ENCODE measurements around the gene RIMS4. TPM values are rescaled to one million over a fixed set of nuclear protein-coding genes. Genes with fewer than 3 reads are reported as not detected.

Gene RIMS4
- total and polyA plus RNA-seq, 2 of the 13 experiments (the other 11 are each of a cell fraction or from before 2014, with no cell fraction given): 0.01 to 0.07 TPM

DNA sequence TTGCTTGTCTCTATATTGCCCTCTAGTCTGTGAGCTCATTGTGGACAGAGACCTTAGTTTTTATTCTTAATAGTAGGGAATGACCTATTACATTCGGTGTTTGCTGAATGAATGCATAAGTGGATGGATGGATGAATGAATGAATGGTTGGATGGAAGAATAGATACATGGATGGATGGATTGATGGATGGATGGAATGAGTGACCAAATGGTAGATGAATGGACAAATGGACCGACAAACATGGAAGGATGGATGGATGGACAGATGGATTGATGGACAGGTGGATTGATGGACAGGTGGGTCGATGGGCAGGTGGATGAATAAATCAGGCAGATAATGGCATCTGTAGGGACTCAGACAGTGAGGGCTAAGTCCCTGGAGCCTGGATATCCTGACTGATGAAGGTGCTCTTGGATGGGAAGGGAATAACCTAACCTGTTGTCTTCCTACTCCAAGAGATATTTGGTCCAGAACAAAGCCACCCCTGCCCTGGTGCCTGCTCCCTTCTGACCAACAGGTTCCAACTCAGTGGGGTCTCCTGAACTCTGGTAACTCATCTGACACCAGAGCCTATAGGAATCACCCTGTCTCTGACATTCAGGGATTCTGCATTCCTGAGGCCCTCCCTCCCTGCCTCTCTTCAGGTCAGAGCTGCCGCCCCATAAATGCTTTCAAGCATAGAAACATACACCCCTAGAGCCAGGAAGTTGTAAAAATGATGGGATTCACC, 104.8 kb downstream of the RIMS4 start:
- no peak overlapping the region for H3K9ac ChIP-seq (ENCODE audit: insufficient read depth, low read depth, low read length)
- POLR2A ChIA-PET: no interaction called here

DNA sequence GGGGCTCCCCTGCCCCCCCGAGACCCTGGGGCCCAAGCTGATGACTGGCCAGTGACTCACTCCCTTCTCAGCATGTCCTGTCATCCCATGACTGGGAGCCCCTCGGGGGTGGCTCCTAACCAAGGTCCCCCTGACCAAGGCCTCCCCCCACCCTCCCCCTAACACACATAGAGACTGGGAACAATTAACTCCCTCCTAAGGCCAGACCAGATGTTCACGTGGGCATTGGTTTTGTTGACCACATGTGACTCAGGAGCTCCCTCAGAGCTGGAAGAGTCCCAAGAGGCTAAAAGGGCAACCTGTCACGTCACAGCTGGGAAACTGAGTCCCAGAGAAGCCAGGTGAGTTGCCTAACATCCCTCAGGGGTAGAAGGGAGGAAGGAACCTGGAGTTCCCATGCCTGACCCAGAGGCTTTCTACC, 105.8 kb downstream of the RIMS4 start:
- FAIRE-seq (no peak), DNase-seq (ENCODE audit: low spot score) (no peak), ATAC-seq (no peak)
- Histone ChIP-seq H3K27me3 (ENCODE audit: control insufficient read depth in 1 of 2, insufficient read depth in 2 of 2, low read length in 2 of 2) (peaks cover 6 to 37% of the 10 kb centered on the region in 2 experiments; a peak in 3 of 5 replicates), H3K9me3 (ENCODE audit: low read length) (no peaks in the 10 kb centered on the region), H3K79me2 (ENCODE audit: insufficient read depth, low read length) (no peaks in the 10 kb centered on the region), H3K4me1 (ENCODE audit: insufficient read depth, low read length) (peaks cover 8% of the 10 kb centered on the region; the same call in 1 of the 2 replicates), H4K20me1 (ENCODE audit: insufficient read depth, low read length) (no peaks in the 10 kb centered on the region), H3K4me3 (replicated peaks in 1 of 3; ENCODE audit: insufficient read depth in 1 of 3, low read depth in 2 of 3, low read length in 3 of 3) (no peak overlapping the region), H3K27ac (ENCODE audit: extremely low read length, insufficient read depth, low read length) (no peak overlapping the region), H3K36me3 (replicated peaks in 1 of 2; ENCODE audit: control insufficient read depth in 1 of 2, insufficient read depth in 2 of 2, low read length in 2 of 2) (no peaks in the 10 kb centered on the region), H2AFZ (ENCODE audit: low read length) (no peak overlapping the region), H3K9ac (ENCODE audit: insufficient read depth, low read depth, low read length) (no peak overlapping the region), H3K4me2 (ENCODE audit: low read depth, low read length) (no peak overlapping the region)
- intact Hi-C loops (cut with micrococcal nuclease; ENCODE audit: unreplicated experiment) (no loop called here), in situ Hi-C loops (cut with HindIII; ENCODE audit: extremely low pct_ligation_motif_present, low pct_unique_long_range_greater_than_20kb) (no loop called here)
- ChIA-PET POLR2A (no interaction called here), CTCF (ENCODE audit: low intra/inter-chr PET ratio, low total read pairs) (no interaction called here)
- no TSS peak for BruUV-seq (replicated peaks)
- WGBS (ENCODE audit: low lambda C conversion rate): 0% methylated on average over 3 of the region's 4 CpGs
- TF ChIP-seq, protein P1, sequence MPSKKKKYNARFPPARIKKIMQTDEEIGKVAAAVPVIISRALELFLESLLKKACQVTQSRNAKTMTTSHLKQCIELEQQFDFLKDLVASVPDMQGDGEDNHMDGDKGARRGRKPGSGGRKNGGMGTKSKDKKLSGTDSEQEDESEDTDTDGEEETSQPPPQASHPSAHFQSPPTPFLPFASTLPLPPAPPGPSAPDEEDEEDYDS (CRISPR knock-in tag; IDR thresholded peaks at IDR 0.05): no peak
- TF ChIP-seq FOSL2 (CRISPR knock-in tag; IDR thresholded peaks at IDR 0.05): peak; percentile 71
- TF ChIP-seq CREB1 (IDR thresholded peaks at IDR 0.05): peak; percentile 62
- TF ChIP-seq CREB1 (CRISPR knock-in tag; IDR thresholded peaks at IDR 0.05): no peak

More for the DNA sequence above, 104.8 kb downstream of the RIMS4 start:
- no peak for DNase-seq (ENCODE audit: low spot score)
- CTCF ChIA-PET (ENCODE audit: low intra/inter-chr PET ratio, low total read pairs): no interaction called here
- no peak for FAIRE-seq
- Histone ChIP-seq H3K9me3 (ENCODE audit: low read length) (no peaks in the 10 kb centered on the region), H3K4me1 (ENCODE audit: insufficient read depth, low read length) (peaks cover 8% of the 10 kb centered on the region; the same call in 1 of the 2 replicates), H3K4me3 (replicated peaks in 1 of 3; ENCODE audit: insufficient read depth in 1 of 3, low read depth in 2 of 3, low read length in 3 of 3) (no peak overlapping the region), H3K27me3 (ENCODE audit: control insufficient read depth in 1 of 2, insufficient read depth in 2 of 2, low read length in 2 of 2) (peaks cover 7 to 33% of the 10 kb centered on the region in 2 experiments; a peak in 3 of 5 replicates), H3K79me2 (ENCODE audit: insufficient read depth, low read length) (no peaks in the 10 kb centered on the region), H4K20me1 (ENCODE audit: insufficient read depth, low read length) (no peaks in the 10 kb centered on the region), H3K27ac (ENCODE audit: extremely low read length, insufficient read depth, low read length) (no peak overlapping the region), H3K4me2 (ENCODE audit: low read depth, low read length) (no peak overlapping the region), H2AFZ (ENCODE audit: low read length) (no peak overlapping the region), H3K36me3 (replicated peaks in 1 of 2; ENCODE audit: control insufficient read depth in 1 of 2, insufficient read depth in 2 of 2, low read length in 2 of 2) (no peaks in the 10 kb centered on the region)
- ATAC-seq: no peak
- intact Hi-C loops (cut with micrococcal nuclease; ENCODE audit: unreplicated experiment) (no loop called here), in situ Hi-C loops (cut with HindIII; ENCODE audit: extremely low pct_ligation_motif_present, low pct_unique_long_range_greater_than_20kb) (no loop called here)
- no peak for TF ChIP-seq ZFP82 (CRISPR knock-in tag; IDR thresholded peaks at IDR 0.05; ENCODE audit: borderline replicate concordance)
- TF ChIP-seq DPF2 (CRISPR knock-in tag; IDR thresholded peaks at IDR 0.05; ENCODE audit: borderline replicate concordance, low read depth): no peak
- TF ChIP-seq NBN (conservative IDR thresholded peaks at IDR 0.05): peak; percentile 77; the same call in 1 of the 2 replicates
- WGBS (ENCODE audit: low lambda C conversion rate): 10% methylated on average over 4 of the region's 4 CpGs
- BruUV-seq (replicated peaks): no TSS peak
